ENCODE measurements around the gene ARHGEF19.

GRCh38 chr1:16215882-16216753, 3.7 kb upstream of the ARHGEF19 start:
- TF ChIP-seq CTCF (conservative IDR thresholded peaks at IDR 0.05; ENCODE audit: low read length) (no peak), EZH2phosphoT487 (IDR thresholded peaks at IDR 0.05; ENCODE audit: borderline replicate concordance) (no peak)
